Measurements from ENCODE around the gene ARID1B.

ARID1B gene

DNA sequence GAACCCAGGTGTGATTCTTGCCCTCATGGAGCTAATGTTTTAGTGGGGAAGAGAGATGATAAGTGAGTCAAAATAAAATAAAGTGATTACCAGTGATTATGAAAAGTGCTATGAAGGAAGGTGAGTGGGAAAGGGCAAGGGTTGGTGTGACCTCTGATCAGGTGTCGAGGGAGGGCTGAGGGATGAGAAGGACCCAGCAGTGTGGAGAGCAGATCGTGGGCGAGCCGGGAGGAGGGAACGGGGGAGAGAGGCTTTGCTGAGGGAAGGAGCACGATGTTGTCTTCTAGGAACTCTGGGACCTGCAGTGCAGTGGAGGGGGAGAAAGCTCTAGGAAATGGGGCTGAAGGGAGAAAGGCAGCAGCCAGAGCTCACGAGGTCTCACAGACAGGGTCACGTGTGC is 354.1 kb downstream of the ARID1B start:
- TF ChIP-seq, protein P1, sequence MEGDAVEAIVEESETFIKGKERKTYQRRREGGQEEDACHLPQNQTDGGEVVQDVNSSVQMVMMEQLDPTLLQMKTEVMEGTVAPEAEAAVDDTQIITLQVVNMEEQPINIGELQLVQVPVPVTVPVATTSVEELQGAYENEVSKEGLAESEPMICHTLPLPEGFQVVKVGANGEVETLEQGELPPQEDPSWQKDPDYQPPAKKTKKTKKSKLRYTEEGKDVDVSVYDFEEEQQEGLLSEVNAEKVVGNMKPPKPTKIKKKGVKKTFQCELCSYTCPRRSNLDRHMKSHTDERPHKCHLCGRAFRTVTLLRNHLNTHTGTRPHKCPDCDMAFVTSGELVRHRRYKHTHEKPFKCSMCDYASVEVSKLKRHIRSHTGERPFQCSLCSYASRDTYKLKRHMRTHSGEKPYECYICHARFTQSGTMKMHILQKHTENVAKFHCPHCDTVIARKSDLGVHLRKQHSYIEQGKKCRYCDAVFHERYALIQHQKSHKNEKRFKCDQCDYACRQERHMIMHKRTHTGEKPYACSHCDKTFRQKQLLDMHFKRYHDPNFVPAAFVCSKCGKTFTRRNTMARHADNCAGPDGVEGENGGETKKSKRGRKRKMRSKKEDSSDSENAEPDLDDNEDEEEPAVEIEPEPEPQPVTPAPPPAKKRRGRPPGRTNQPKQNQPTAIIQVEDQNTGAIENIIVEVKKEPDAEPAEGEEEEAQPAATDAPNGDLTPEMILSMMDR (conservative IDR thresholded peaks at IDR 0.05): no peak
- TF ChIP-seq ZFX (IDR thresholded peaks at IDR 0.05): no peak
- no peak overlapping the region for H3K27ac ChIP-seq

DNA sequence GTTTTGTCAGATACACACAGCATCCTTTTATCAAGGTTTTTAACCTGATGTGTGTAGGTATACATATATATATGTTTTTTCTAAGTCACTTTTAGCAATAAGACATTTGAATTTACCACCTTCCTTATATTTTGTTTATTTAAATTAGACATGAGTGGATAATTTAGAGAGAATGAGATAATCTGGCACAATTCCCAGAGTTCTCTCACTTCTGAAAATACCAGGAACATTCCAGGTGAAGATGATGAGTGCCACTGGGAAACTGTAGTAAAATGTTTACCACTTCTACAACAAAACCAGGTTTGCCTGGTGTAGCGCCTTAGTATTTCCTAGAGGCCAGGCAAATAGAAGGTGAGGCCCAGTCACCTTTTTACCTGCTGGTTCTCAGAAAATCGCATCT is 356.7 kb downstream of the ARID1B start:
- no peak overlapping the region for H3K27ac ChIP-seq
- TF ChIP-seq, protein P1 (conservative IDR thresholded peaks at IDR 0.05): no peak
- no peak for TF ChIP-seq ZFX (IDR thresholded peaks at IDR 0.05)

DNA sequence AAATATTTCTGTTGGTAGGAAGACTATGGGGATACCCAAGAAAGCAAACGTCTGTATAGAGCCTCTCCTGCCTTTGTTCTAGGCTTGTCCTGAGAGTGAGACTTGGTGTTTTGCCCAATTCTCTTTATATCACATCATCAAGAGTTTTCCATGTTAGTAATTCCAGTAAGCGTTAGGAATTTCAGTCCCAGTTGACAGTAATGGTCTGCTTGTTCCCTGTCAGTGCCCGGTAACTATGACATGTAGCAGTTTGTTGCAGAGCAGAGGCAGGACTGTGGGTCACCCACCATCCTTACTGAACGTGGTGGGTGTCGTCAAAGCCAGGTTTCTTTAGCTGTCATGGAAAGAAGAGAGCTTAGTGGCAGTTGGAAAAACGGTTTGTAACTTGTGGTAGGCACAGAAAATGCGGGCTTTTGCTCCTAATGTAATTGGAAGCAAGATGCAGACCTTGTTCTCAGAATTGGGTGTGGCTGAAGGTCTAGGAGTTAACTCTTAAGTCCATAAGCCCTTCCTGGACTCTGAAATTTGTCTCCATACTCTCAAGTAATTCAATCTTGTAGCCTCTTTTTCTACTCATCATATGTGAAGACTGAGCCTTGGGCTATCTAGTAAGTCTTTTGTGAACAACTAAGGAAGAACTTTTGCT is 357.3 kb downstream of the ARID1B start:
- no peak for TF ChIP-seq ZFX (IDR thresholded peaks at IDR 0.05)
- TF ChIP-seq, protein P1 (conservative IDR thresholded peaks at IDR 0.05): no peak
- H3K27ac ChIP-seq: no peak overlapping the region

DNA sequence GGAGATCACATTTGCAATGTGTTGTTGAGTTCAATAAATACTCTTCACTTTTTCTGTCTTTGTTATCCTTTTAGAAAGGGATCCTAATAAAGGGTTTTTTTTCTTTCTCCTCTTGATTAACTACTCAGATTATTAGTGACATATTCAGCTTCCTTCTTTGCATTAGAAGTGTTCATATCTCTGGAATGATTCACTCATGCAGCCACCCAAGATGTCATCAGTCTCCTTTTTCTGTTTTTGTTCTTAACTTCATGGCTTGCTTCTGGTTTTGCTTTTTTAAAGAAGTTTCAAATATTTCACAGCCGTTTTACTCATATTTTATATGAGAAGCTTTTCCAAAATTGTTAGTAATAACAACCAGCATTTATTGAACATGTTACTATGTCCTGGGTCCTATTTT is 358.5 kb downstream of the ARID1B start:
- no peak overlapping the region for H3K27ac ChIP-seq

DNA sequence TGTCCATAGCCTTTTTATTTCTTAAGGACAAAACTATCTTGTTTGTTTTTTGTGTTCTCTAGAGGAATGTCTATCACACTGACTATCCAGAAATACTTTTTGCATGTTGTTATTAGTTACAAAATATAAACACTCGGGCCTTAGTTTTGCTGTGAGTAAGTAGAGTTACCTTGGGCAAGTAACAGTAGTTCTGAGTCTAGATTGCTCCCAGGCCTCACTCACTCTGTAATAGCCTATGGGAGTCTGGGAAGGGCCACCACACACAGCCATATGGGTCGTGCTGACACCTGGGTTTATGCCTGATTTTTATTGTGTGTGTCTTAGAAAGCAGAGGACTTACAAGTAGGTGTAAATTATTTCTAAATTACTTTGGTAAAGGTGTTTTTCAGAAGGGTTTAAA is 360.3 kb downstream of the ARID1B start:
- TF ChIP-seq, protein P1 (conservative IDR thresholded peaks at IDR 0.05): no peak
- no peak for TF ChIP-seq ZFX (IDR thresholded peaks at IDR 0.05)

More for the DNA sequence above, 358.5 kb downstream of the ARID1B start:
- TF ChIP-seq, protein P1 (conservative IDR thresholded peaks at IDR 0.05): no peak
- no peak for TF ChIP-seq ZFX (IDR thresholded peaks at IDR 0.05)

DNA sequence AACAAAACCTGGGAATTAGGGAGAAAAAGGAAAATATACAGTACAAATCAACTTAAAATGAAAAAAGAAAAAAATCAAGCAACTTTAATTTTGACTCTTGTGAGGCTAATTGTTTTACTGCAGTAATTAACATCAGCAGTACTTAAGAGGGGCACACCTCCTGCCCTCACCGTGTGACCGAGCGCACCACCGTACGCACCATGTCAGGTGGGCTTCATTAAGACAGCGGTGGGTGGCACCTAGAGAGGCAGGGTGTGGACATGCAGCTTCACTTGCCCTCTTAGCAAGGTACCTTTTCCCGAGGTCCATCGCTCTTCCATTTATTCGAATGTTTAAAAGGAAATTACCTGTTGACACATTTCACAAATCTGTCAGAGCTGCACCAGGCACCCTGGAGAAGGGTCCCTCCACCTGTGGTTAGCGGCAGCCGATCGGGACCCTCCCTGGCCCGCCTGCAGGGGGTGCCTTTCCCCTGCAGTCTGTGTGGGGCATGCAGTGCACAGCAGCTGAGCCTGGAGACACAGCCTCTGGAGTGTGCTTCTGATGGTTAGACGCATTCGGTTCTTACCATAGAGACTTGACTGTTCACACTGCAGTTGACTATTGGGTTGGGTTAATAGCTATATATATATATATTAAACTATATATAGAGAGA is 362.0 kb downstream of the ARID1B start:
- TF ChIP-seq, protein P1 (conservative IDR thresholded peaks at IDR 0.05): peak; percentile 20; the same call in 1 of the 2 replicates
- TF ChIP-seq ZFX (IDR thresholded peaks at IDR 0.05): no peak
- H3K27ac ChIP-seq: no peak overlapping the region

More for the DNA sequence above, 360.3 kb downstream of the ARID1B start:
- H3K27ac ChIP-seq: no peak overlapping the region

DNA sequence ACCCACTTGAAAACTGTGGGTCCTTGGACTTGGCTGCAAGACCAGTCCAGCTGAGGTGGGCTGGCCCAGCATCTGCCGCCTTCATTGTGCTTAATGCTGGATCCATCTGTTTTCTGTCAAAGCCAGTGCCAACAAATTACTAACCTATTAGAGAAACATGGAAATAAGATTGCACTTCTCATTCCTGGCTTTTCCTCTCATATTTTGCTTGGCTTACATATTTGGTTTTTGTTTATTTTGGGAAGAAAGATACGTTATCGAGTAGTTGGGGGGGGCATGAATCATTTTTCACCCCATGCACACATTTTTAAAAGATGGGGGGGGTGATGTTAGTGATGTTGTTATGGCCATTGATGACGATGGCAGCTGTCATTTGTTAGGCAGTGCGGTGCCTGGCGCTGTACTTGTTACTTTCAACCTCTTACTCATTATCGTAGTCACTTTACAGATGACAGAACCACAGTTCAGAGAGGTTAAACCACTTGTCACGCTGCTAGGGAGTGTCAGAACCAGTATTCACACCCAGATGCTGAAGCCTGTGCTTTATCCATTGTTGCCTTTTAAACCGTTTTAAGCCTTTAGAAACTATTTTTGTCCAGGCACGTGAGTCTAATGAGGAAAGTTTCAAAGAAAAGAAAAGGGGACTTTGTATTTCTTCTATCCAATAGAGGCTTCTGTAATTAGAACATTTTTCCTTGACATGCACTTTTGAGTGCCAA is 366.2 kb downstream of the ARID1B start:
- no peak overlapping the region for H3K27ac ChIP-seq

More for the DNA sequence above, 366.2 kb downstream of the ARID1B start:
- TF ChIP-seq, protein P1 (conservative IDR thresholded peaks at IDR 0.05): no peak
- TF ChIP-seq ZFX (IDR thresholded peaks at IDR 0.05): no peak
